CD14-positive monocyte (primary cell): ENCODE measurements around the gene IKZF1. TPM values are rescaled to one million over a fixed set of nuclear protein-coding genes. Genes with fewer than 3 reads are reported as not detected.

ENCODE experiments used
- DNase-seq, 3 donors: peaks; one replicate each; pipeline ENCODE4 v3.0.0-alpha.2; 2011 to 2022
- H2AFZ ChIP-seq: 2 replicates; pipeline ENCODE4 v1.6.0; 2012; ENCODE audit warnings: mild to moderate bottlenecking, low read depth, low read length, inconsistent platforms; ENCODE audit not compliant: insufficient read depth, poor library complexity, severe bottlenecking
- H3K27ac ChIP-seq, 2 donors: 1 replicate in 1 of 2; 2 replicates in 1 of 2; pipeline ENCODE4 v1.5.1; 2012 to 2013; ENCODE audit warnings: low read length in 2 of 2, control low read depth in 1 of 2, inconsistent platforms in 1 of 2, low read depth in 1 of 2, mild to moderate bottlenecking in 1 of 2
- H3K27me3 ChIP-seq, 2 donors: one replicate each; pipeline versions ENCODE4 v1.6.0 to v1.6.1; 2011 to 2013; ENCODE audit warnings: low read length in 2 of 2; ENCODE audit not compliant: control insufficient read depth in 2 of 2, insufficient read depth in 2 of 2
- H3K36me3 ChIP-seq, 2 donors: replicated peaks in 1 of 2; 1 replicate in 1 of 2; 2 replicates in 1 of 2; pipeline versions ENCODE4 v1.5.1 to v1.6.1; 2012 to 2013; ENCODE audit warnings: low read length in 2 of 2, control low read depth in 1 of 2, inconsistent platforms in 1 of 2, mild to moderate bottlenecking in 1 of 2; ENCODE audit not compliant: insufficient read depth in 2 of 2, control insufficient read depth in 1 of 2
- H3K4me1 ChIP-seq, 2 donors: 1 replicate in 1 of 2; 2 replicates in 1 of 2; pipeline versions ENCODE4 v1.5.1 to v1.6.1; 2012 to 2013; ENCODE audit warnings: low read length in 2 of 2, control low read depth in 1 of 2, inconsistent platforms in 1 of 2, mild to moderate bottlenecking in 1 of 2, moderate library complexity in 1 of 2; ENCODE audit not compliant: insufficient read depth in 2 of 2, control insufficient read depth in 1 of 2
- H3K4me2 ChIP-seq: replicated peaks from 2 replicates; pipeline ENCODE3; 2012; ENCODE audit warnings: low read length, moderate library complexity, mild to moderate bottlenecking; ENCODE audit not compliant: poor library complexity, severe bottlenecking; ENCODE audit errors: extremely low read depth
- H3K4me3 ChIP-seq, 3 experiments: fragments of 200-600 bp in 1 of 3; sonication (generic) in 1 of 3; replicated peaks in 1 of 3; 1 replicate in 2 of 3; 2 replicates in 1 of 3; pipeline ENCODE4 v1.5.1; 2011 to 2013; ENCODE audit warnings: low read length in 3 of 3, mild to moderate bottlenecking in 3 of 3, control low read depth in 2 of 3, low read depth in 2 of 3, inconsistent platforms in 1 of 3, moderate library complexity in 1 of 3
- H3K79me2 ChIP-seq: 2 replicates; pipeline ENCODE4 v1.6.0; 2012; ENCODE audit warnings: mild to moderate bottlenecking, control low read depth, inconsistent platforms, low read length, moderate library complexity; ENCODE audit not compliant: insufficient read depth
- H3K9ac ChIP-seq: 2 replicates; pipeline ENCODE4 v1.6.0; 2017; ENCODE audit warnings: low read length, mild to moderate bottlenecking; ENCODE audit not compliant: insufficient read depth, poor library complexity, severe bottlenecking
- H3K9me3 ChIP-seq, 2 donors: replicated peaks in 1 of 2; 1 replicate in 1 of 2; 2 replicates in 1 of 2; pipeline versions ENCODE4 v1.5.1 to v1.6.1; 2012 to 2013; ENCODE audit warnings: low read length in 2 of 2, control low read depth in 1 of 2; ENCODE audit not compliant: control insufficient read depth in 1 of 2, insufficient read depth in 1 of 2
- H4K20me1 ChIP-seq: 2 replicates; pipeline ENCODE4 v1.6.0; 2012; ENCODE audit warnings: mild to moderate bottlenecking, low read length, control low read depth, moderate library complexity; ENCODE audit not compliant: insufficient read depth
- H3K27ac Mint-ChIP-seq, 7 donors: one replicate each; pipeline ENCODE4 v1.8.0; 2020; ENCODE audit warnings: mild to moderate bottlenecking in 7 of 7, mixed read lengths in 7 of 7, moderate library complexity in 6 of 7, inconsistent platforms in 2 of 7
- H3K27me3 Mint-ChIP-seq, 3 donors: one replicate each; pipeline ENCODE4 v1.8.0; 2021 to 2022; ENCODE audit warnings: low read depth in 3 of 3, mild to moderate bottlenecking in 3 of 3, mixed read lengths in 3 of 3, moderate library complexity in 3 of 3, inconsistent platforms in 1 of 3
- H3K36me3 Mint-ChIP-seq, 2 donors: one replicate each; pipeline ENCODE4 v1.8.0; 2020; ENCODE audit warnings: mixed read lengths in 2 of 2, inconsistent platforms in 1 of 2, mild to moderate bottlenecking in 1 of 2
- H3K4me1 Mint-ChIP-seq: one replicate; pipeline ENCODE4 v1.8.0; 2020; ENCODE audit warnings: mild to moderate bottlenecking, mixed read lengths
- H3K4me3 Mint-ChIP-seq, 2 donors: one replicate each; pipeline ENCODE4 v1.8.0; 2020; ENCODE audit warnings: mild to moderate bottlenecking in 2 of 2, mixed read lengths in 2 of 2, moderate library complexity in 1 of 2
- H3K9me3 Mint-ChIP-seq, 7 donors: one replicate each; pipeline ENCODE4 v1.8.0; 2020 to 2022; ENCODE audit warnings: mixed read lengths in 7 of 7, mild to moderate bottlenecking in 6 of 7, moderate library complexity in 6 of 7, inconsistent platforms in 2 of 7
- CTCF ChIP-seq: fragments of 200-600 bp; IDR thresholded peaks from one replicate; pipeline ENCODE4 v1.8.0; 2022; ENCODE audit warnings: antibody characterized with exemption, mild to moderate bottlenecking
- WGBS: methylation state at CpG from one replicate; pipeline ENCODE4 v1.1.5; 2013; ENCODE audit warnings: missing lambda C conversion rate; ENCODE audit not compliant: insufficient coverage; 5-methylcytosine and 5-hydroxymethylcytosine counted together
- intact Hi-C, 2 donors: fragments of 100-400 bp; cut with micrococcal nuclease; formaldehyde crosslinking; loops; one replicate each; pipeline versions ENCODE4 v1.15.0 to v1.15.1; 2023
- polyA plus RNA-seq, 3 donors: library from polyadenylated mRNA; depleted of rRNA in 1 of 3; unstranded in 2 of 3; stranded (reverse) in 1 of 3; fragments of 300-500 nt in 2 of 3; fragments of >200 nt in 1 of 3; fragmentation: Illumina TruSeq in 2 of 3; gene quantifications; 1 replicate in 2 of 3; 2 replicates in 1 of 3; pipeline ENCODE4 v1.2.3, GENCODE V29; 2012 to 2021

The IKZF1 gene
- polyA plus RNA-seq, 3 donors = 38.4 to 130 (median 80.2) TPM

GRCh38 chr7:50285269-50285668 is 19.2 kb upstream of the IKZF1 start:
- no peak for TF ChIP-seq CTCF
- no peaks in the 10 kb centered on the region for H4K20me1 ChIP-seq
- DNase-seq = peak in 2 of 3 donors; percentile 27 to 32
- no peaks in the 10 kb centered on the region for H3K36me3 Mint-ChIP-seq
- H3K27ac ChIP-seq = no peak overlapping the region
- no peak overlapping the region for H3K4me3 Mint-ChIP-seq
- H2AFZ ChIP-seq = no peak overlapping the region
- H3K4me1 Mint-ChIP-seq = peaks cover 56% of the 10 kb centered on the region
- H3K4me2 ChIP-seq = no peak overlapping the region
- H3K27me3 ChIP-seq = no peaks in the 10 kb centered on the region
- intact Hi-C loops = no loop called here
- no peak overlapping the region for H3K9ac ChIP-seq
- no peak overlapping the region for H3K4me3 ChIP-seq
- H3K36me3 ChIP-seq = no peaks in the 10 kb centered on the region
- peaks cover 46 to 58% of the 10 kb centered on the region in 2 donors for H3K4me1 ChIP-seq
- H3K9me3 ChIP-seq = no peaks in the 10 kb centered on the region
- H3K27ac Mint-ChIP-seq = peak overlapping the region in 4 of 7 donors; percentile 4 to 46 (median 25)
- H3K9me3 Mint-ChIP-seq = peaks cover 0 to under 1% (median 0%) of the 10 kb centered on the region in 7 donors
- no peaks in the 10 kb centered on the region for H3K27me3 Mint-ChIP-seq
- no peaks in the 10 kb centered on the region for H3K79me2 ChIP-seq
- 90% methylated on average over 1 of the region's 4 CpGs for WGBS

- Mint-ChIP-seq H3K9me3 (peaks cover 0 to 4% (median 0%) of the 10 kb centered on the region in 7 donors), H3K27ac (no peak overlapping the region), H3K36me3 (no peaks in the 10 kb centered on the region), H3K27me3 (no peaks in the 10 kb centered on the region), H3K4me1 (peaks cover 41% of the 10 kb centered on the region), H3K4me3 (no peak overlapping the region)
- Histone ChIP-seq H3K36me3 (no peaks in the 10 kb centered on the region), H3K4me2 (no peak overlapping the region), H2AFZ (no peak overlapping the region), H3K4me3 (no peak overlapping the region), H3K79me2 (no peaks in the 10 kb centered on the region), H3K9me3 (no peaks in the 10 kb centered on the region), H3K4me1 (peaks cover 33 to 41% of the 10 kb centered on the region in 2 donors), H3K9ac (no peak overlapping the region), H4K20me1 (no peaks in the 10 kb centered on the region), H3K27ac (no peak overlapping the region), H3K27me3 (no peaks in the 10 kb centered on the region)
- WGBS = no CpG with 5 or more reads among the region's 1 CpG
- TF ChIP-seq CTCF = no peak
- intact Hi-C loops = no loop called here
- no peak for DNase-seq
Observed at GRCh38 chr7:50287129-50287528, 17.4 kb upstream of the IKZF1 start.
